Neural progenitor cell (in vitro differentiated cells): Measurements from ENCODE around the gene PBXIP1. TPM values are rescaled to one million over a fixed set of nuclear protein-coding genes. Genes with fewer than 3 reads are reported as not detected.

Experiments used
- DNase-seq: peaks from one replicate; pipeline ENCODE4 v3.0.0-alpha.2; 2016; ENCODE audit warnings: low spot score
- H2AFZ ChIP-seq: fragments of 200-600 bp; sonication (generic); replicated peaks from 2 replicates; pipeline ENCODE4 v1.6.1; 2016; ENCODE audit warnings: antibody characterized with exemption
- H3F3A ChIP-seq: fragments of 200-600 bp; sonication (generic); 2 replicates; pipeline ENCODE4 v1.6.1; 2016; ENCODE audit warnings: antibody characterized with exemption, low read depth
- H3K27ac ChIP-seq: fragments of 200-600 bp; sonication (generic); 2 replicates; pipeline ENCODE4 v1.5.1; 2016; ENCODE audit warnings: mild to moderate bottlenecking
- H3K27me3 ChIP-seq: fragments of 200-600 bp; sonication (generic); 2 replicates; pipeline ENCODE4 v1.6.1; 2016; ENCODE audit warnings: mild to moderate bottlenecking, moderate library complexity
- H3K36me3 ChIP-seq: fragments of 200-600 bp; sonication (generic); 2 replicates; pipeline ENCODE4 v1.5.1; 2016
- H3K4me1 ChIP-seq: fragments of 200-600 bp; sonication (generic); 2 replicates; pipeline ENCODE4 v1.6.1; 2016; ENCODE audit warnings: mixed run types
- H3K4me2 ChIP-seq: fragments of 200-600 bp; sonication (generic); 2 replicates; pipeline ENCODE4 v1.6.1; 2016
- H3K4me3 ChIP-seq: fragments of 200-600 bp; sonication (generic); 2 replicates; pipeline ENCODE4 v1.5.1; 2016
- H3K79me2 ChIP-seq: fragments of 200-600 bp; sonication (generic); 2 replicates; pipeline ENCODE4 v1.6.1; 2016; ENCODE audit warnings: low read depth
- H3K9ac ChIP-seq: fragments of 200-600 bp; sonication (generic); 2 replicates; pipeline ENCODE4 v1.6.1; 2016
- H3K9me3 ChIP-seq: fragments of 200-600 bp; sonication (generic); 2 replicates; pipeline ENCODE4 v1.5.1; 2016; ENCODE audit warnings: low read depth
- H4K20me1 ChIP-seq: fragments of 200-600 bp; sonication (generic); 2 replicates; pipeline ENCODE4 v1.6.1; 2016; ENCODE audit warnings: low read depth
- H3K27ac Mint-ChIP-seq: 3 replicates; pipeline ENCODE4 v1.8.0; 2021; ENCODE audit warnings: mixed read lengths
- H3K27me3 Mint-ChIP-seq: 2 replicates; pipeline ENCODE4 v1.8.0; 2022; ENCODE audit warnings: low read depth, mild to moderate bottlenecking, inconsistent platforms, moderate library complexity, mixed read lengths; ENCODE audit not compliant: insufficient read depth
- H3K36me3 Mint-ChIP-seq: 3 replicates; pipeline ENCODE4 v1.8.0; 2021; ENCODE audit warnings: mixed read lengths
- H3K4me1 Mint-ChIP-seq: 3 replicates; pipeline ENCODE4 v1.8.0; 2021; ENCODE audit warnings: mixed read lengths
- H3K4me3 Mint-ChIP-seq: 3 replicates; pipeline ENCODE4 v1.8.0; 2021; ENCODE audit warnings: mild to moderate bottlenecking, moderate library complexity, mixed read lengths
- H3K9me3 Mint-ChIP-seq: 3 replicates; pipeline ENCODE4 v1.8.0; 2020; ENCODE audit warnings: mixed read lengths
- EZH2 ChIP-seq: fragments of 200-600 bp; sonication (generic); IDR thresholded peaks from 2 replicates; pipeline ENCODE4 v1.6.1; 2017; ENCODE audit warnings: antibody characterized with exemption, mild to moderate bottlenecking, moderate library complexity
- EZH2phosphoT487 ChIP-seq: fragments of 200-600 bp; sonication (generic); IDR thresholded peaks from 2 replicates; pipeline ENCODE4 v1.6.1; 2017; ENCODE audit warnings: antibody characterized with exemption
- total RNA-seq: library from RNA; depleted of rRNA; stranded (reverse); fragments of >200 nt; gene quantifications from 2 replicates; pipeline ENCODE4 v1.2.3, GENCODE V29; 2015; ENCODE audit warnings: low replicate concordance
- TF ChIP-seq, protein P1 (sequence below): fragments of 200-600 bp; sonication (generic); IDR thresholded peaks from 2 replicates; pipeline ENCODE4 v1.5.1; 2017; ENCODE audit warnings: antibody characterized with exemption, mild to moderate bottlenecking

PBXIP1 gene
- total RNA-seq, 1 donor from 2014 or later, result 21.4 TPM

DNA sequence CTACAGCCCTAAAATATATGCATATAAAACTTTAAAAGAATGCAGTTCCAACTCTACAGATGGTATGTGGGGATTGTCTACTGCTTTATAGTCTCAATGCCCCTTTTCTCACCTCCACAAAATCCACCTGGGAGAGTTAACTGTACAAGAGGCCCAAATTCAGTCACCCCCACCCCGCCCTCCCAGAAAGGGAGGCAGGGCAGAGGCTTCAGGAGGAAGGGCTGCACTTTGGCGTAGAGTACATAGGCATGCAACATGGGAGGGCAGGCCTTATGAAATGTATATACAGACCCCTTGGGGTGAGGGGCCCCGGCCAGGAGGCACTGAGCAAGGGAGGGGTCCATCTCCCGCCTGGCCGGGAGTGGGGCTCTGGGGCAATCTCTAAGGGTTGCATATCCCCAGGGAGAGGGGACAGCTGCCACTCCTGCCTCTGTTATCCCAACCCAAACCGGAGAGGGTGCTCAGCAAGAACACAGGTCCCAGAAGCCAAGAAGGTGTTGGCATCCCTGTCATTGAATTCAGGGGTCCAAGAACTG, 7.0 kb upstream of the PBXIP1 start:
- H3K4me3 ChIP-seq, result peak overlapping the region; percentile 86

DNA sequence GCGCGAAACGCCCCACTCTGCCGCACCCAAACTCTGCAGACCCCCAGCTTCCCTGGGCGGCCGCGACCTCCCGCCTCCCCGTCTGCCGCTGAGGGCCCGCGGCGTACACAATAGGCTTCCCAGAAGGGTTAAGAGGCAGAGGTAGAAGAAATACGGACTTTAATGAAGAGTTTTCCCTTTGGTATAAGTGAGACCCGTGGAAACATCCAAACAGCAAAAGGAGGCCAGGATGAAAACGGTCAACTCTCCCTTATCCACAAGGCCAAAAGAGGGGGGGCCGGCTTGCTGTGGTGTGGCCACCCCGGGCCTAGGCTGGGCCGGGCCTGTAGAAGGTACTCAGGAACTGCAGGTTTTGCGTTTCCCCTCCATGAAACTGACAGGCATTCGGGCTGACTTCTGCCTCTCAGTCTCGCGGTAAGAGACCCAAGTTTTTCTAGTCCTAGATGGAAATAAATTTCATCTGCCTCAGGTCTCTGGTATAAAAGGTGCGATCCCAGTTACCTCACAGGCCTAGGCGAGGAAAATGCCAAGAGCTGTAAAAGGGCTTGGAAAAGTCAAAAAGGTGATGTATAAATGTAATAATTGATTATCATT, 6.4 kb upstream of the PBXIP1 start:
- Histone ChIP-seq H3F3A (peaks cover 41% of the 10 kb centered on the region), H3K4me3 (peak overlapping the region; percentile 86), H3K9ac (peak overlapping the region; percentile 86), H4K20me1 (peaks cover 10% of the 10 kb centered on the region), H3K4me1 (peaks cover 27% of the 10 kb centered on the region), H3K27me3 (no peaks in the 10 kb centered on the region), H3K9me3 (no peaks in the 10 kb centered on the region), H2AFZ (peak overlapping the region; percentile 37), H3K27ac (peak overlapping the region; percentile 97), H3K36me3 (no peaks in the 10 kb centered on the region), H3K4me2 (peak overlapping the region; percentile 96), H3K79me2 (peaks cover 49% of the 10 kb centered on the region)
- Mint-ChIP-seq H3K27ac (peak overlapping the region; percentile 94), H3K4me3 (peak overlapping the region; percentile 93), H3K9me3 (no peaks in the 10 kb centered on the region), H3K36me3 (peaks cover 16% of the 10 kb centered on the region), H3K4me1 (peaks cover 39% of the 10 kb centered on the region), H3K27me3 (peaks cover 15% of the 10 kb centered on the region)
- TF ChIP-seq, protein P1, sequence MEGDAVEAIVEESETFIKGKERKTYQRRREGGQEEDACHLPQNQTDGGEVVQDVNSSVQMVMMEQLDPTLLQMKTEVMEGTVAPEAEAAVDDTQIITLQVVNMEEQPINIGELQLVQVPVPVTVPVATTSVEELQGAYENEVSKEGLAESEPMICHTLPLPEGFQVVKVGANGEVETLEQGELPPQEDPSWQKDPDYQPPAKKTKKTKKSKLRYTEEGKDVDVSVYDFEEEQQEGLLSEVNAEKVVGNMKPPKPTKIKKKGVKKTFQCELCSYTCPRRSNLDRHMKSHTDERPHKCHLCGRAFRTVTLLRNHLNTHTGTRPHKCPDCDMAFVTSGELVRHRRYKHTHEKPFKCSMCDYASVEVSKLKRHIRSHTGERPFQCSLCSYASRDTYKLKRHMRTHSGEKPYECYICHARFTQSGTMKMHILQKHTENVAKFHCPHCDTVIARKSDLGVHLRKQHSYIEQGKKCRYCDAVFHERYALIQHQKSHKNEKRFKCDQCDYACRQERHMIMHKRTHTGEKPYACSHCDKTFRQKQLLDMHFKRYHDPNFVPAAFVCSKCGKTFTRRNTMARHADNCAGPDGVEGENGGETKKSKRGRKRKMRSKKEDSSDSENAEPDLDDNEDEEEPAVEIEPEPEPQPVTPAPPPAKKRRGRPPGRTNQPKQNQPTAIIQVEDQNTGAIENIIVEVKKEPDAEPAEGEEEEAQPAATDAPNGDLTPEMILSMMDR, result no peak
- TF ChIP-seq EZH2phosphoT487 (no peak), EZH2 (no peak)
- peak; percentile 68 for DNase-seq

More for the DNA sequence above, 7.0 kb upstream of the PBXIP1 start:
- Histone ChIP-seq H3K79me2 (peaks cover 54% of the 10 kb centered on the region), H3K36me3 (no peaks in the 10 kb centered on the region), H3K9me3 (no peaks in the 10 kb centered on the region), H3K27ac (no peak overlapping the region), H3K4me1 (peaks cover 21% of the 10 kb centered on the region), H2AFZ (no peak overlapping the region), H3K27me3 (no peaks in the 10 kb centered on the region), H3F3A (peaks cover 35% of the 10 kb centered on the region), H4K20me1 (peaks cover 10% of the 10 kb centered on the region), H3K4me2 (peak overlapping the region; percentile 96), H3K9ac (no peak overlapping the region)
- H3K36me3 Mint-ChIP-seq, result peaks cover 17% of the 10 kb centered on the region
- TF ChIP-seq, protein P1, result no peak
- no peak for TF ChIP-seq EZH2
- TF ChIP-seq EZH2phosphoT487, result no peak
- no peak for DNase-seq
- peaks cover 33% of the 10 kb centered on the region for H3K4me1 Mint-ChIP-seq
- no peaks in the 10 kb centered on the region for H3K9me3 Mint-ChIP-seq
- peaks cover 12% of the 10 kb centered on the region for H3K27me3 Mint-ChIP-seq
- peak overlapping the region; percentile 78 for H3K27ac Mint-ChIP-seq
- peak overlapping the region; percentile 93 for H3K4me3 Mint-ChIP-seq

DNA sequence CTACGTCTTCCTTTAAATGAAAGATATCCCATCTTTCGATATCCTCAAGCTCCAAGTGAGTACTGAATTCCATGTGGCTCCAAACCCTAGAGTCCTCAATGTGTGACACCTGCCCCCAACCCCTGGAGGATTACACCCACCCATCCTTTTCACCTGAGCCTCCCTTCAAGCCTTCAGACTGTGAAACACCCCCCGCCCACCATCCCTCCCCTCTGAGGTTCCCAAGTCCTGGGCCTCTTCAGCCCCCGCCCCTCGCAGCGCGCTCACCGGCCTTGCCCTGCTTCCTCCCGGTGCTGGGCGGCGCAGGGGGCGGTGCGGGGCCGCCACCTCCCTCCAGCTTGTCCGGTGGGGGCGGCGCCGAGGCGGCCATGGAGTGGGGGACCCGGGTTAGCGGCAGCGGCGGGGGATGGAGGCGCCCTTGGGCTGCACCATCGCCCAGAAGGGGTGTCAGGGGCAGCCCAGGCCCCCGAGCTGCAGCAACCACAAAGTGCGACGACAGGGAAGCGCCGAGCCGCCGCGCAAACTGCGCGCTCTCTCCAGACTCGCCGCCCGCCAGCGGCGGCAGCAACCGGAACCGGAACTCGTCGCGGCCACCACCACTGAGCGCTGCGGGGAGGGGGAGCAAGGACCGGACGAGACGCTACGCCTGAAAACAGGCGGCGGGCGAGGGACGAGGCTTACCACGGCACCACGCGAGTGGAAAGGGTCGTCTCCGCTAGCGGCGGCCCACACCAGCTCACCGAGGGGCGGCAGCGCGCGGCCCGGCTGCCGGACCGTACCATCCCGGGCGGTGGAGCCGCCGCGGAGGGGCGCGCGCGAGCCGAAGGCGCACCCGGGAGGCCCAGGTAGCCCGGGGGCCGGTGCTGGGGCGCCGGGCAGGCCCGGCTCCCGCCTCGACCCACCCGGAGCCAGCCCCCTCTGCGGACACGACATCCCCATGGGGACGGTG, 5.6 kb upstream of the PBXIP1 start, which contains the start of gene PYGO2:
Gene PYGO2, minus strand, starts transcription at position 576 of the 949 bp plus-strand sequence. Its CDS starts 206 bp downstream, at position 370.
- peak within 1 kb of the TSS; percentile 96 for H3K4me2 ChIP-seq
- peaks cover 46% of the 10 kb centered on the region for H3K79me2 ChIP-seq
- H3K27ac ChIP-seq, result peak within 1 kb of the TSS; percentile 97
- H3K9ac ChIP-seq, result peak within 1 kb of the TSS; percentile 86
- DNase-seq, result peak; percentile 91
- H4K20me1 ChIP-seq, result peaks cover 10% of the 10 kb centered on the region
- H2AFZ ChIP-seq, result peak within 1 kb of the TSS; percentile 37
- no peaks in the 10 kb centered on the region for H3K9me3 ChIP-seq
- peaks cover 16% of the 10 kb centered on the region for H3K36me3 Mint-ChIP-seq
- H3K27ac Mint-ChIP-seq, result peak within 1 kb of the TSS; percentile 94
- H3K4me1 ChIP-seq, result peaks cover 34% of the 10 kb centered on the region
- peak within 1 kb of the TSS; percentile 86 for H3K4me3 ChIP-seq
- H3K9me3 Mint-ChIP-seq, result no peaks in the 10 kb centered on the region
- peaks cover 49% of the 10 kb centered on the region for H3F3A ChIP-seq
- TF ChIP-seq, protein P1, result peak; percentile 70
- no peak for TF ChIP-seq EZH2phosphoT487
- peaks cover 15% of the 10 kb centered on the region for H3K27me3 Mint-ChIP-seq
- peaks cover 47% of the 10 kb centered on the region for H3K4me1 Mint-ChIP-seq
- peak within 1 kb of the TSS; percentile 99 for H3K4me3 Mint-ChIP-seq
- H3K27me3 ChIP-seq, result no peaks in the 10 kb centered on the region
- H3K36me3 ChIP-seq, result no peaks in the 10 kb centered on the region
